Smooth muscle cell (in vitro differentiated cells): ENCODE results near the gene SPINDOC. TPM values are rescaled to one million over a fixed set of nuclear protein-coding genes. Genes with fewer than 3 reads are reported as not detected.
A peak's percentile ranks its signal among the peaks of the same experiment; 100 is the strongest.

ENCODE experiments used
- DNase-seq: peaks from one replicate; lab custom pipeline; 2025; ENCODE audit not compliant: unreplicated experiment; lab: John Stamatoyannopoulos, UW
- H2AFZ ChIP-seq: fragments of 200-600 bp; sonication (generic); 2 replicates; pipeline ENCODE4 v1.6.0; 2016; ENCODE audit warnings: antibody characterized with exemption, low read depth, mild to moderate bottlenecking
- H3F3A ChIP-seq: fragments of 200-600 bp; sonication (generic); 2 replicates; pipeline ENCODE4 v1.6.0; 2017; ENCODE audit warnings: antibody characterized with exemption, low read depth
- H3K27ac ChIP-seq: fragments of 200-600 bp; sonication (generic); 2 replicates; pipeline ENCODE4 v1.5.1; 2016; ENCODE audit warnings: low read depth, mild to moderate bottlenecking
- H3K27me3 ChIP-seq: fragments of 200-600 bp; sonication (generic); 2 replicates; pipeline ENCODE4 v1.6.1; 2016; ENCODE audit warnings: low read depth, mild to moderate bottlenecking
- H3K36me3 ChIP-seq: fragments of 200-600 bp; sonication (generic); 2 replicates; pipeline ENCODE4 v1.5.1; 2016; ENCODE audit warnings: low read depth
- H3K4me1 ChIP-seq: fragments of 200-600 bp; sonication (generic); 2 replicates; pipeline ENCODE4 v1.5.1; 2016; ENCODE audit warnings: low read depth
- H3K4me2 ChIP-seq: fragments of 200-600 bp; sonication (generic); 2 replicates; pipeline ENCODE4 v1.6.0; 2016; ENCODE audit warnings: mild to moderate bottlenecking
- H3K4me3 ChIP-seq: fragments of 200-600 bp; sonication (generic); 2 replicates; pipeline ENCODE4 v1.5.1; 2016; ENCODE audit warnings: mild to moderate bottlenecking
- H3K79me2 ChIP-seq: fragments of 200-600 bp; sonication (generic); 2 replicates; pipeline ENCODE4 v1.6.0; 2016; ENCODE audit warnings: low read depth, mild to moderate bottlenecking
- H3K9ac ChIP-seq: fragments of 200-600 bp; sonication (generic); 2 replicates; pipeline ENCODE4 v1.6.0; 2016; ENCODE audit warnings: low read depth
- H3K9me3 ChIP-seq: fragments of 200-600 bp; sonication (generic); replicated peaks from 2 replicates; pipeline ENCODE4 v1.5.1; 2016; ENCODE audit warnings: low read depth
- H4K20me1 ChIP-seq: fragments of 200-600 bp; sonication (generic); 2 replicates; pipeline ENCODE4 v1.6.0; 2016; ENCODE audit warnings: low read depth
- WGBS: methylation state at CpG from one replicate; pipeline ENCODE4 v1.1.7; 2016; ENCODE audit warnings: low lambda C conversion rate; 5-methylcytosine and 5-hydroxymethylcytosine counted together
- polyA plus RNA-seq: library from polyadenylated mRNA; unstranded; fragments of >200 nt; fragmentation: Nextera tagmentation; extraction: Ambion mirVana; gene quantifications from 2 replicates; pipeline ENCODE4 v1.2.1, GENCODE V29; 2016
- total RNA-seq: library from RNA; depleted of rRNA; stranded (reverse); fragments of >200 nt; gene quantifications from 2 replicates; pipeline ENCODE4 v1.2.3, GENCODE V29; 2014
- TF ChIP-seq, protein P1 (sequence below): fragments of 200-600 bp; sonication (generic); IDR thresholded peaks from 2 replicates; pipeline ENCODE4 v1.5.1; 2017; ENCODE audit warnings: borderline replicate concordance, mild to moderate bottlenecking, antibody characterized with exemption; ENCODE audit not compliant: insufficient read depth, poor library complexity, severe bottlenecking

The SPINDOC gene
- total and polyA plus RNA-seq, 2 experiments from 2014 or later, result 13.6 to 13.7 TPM

DNA sequence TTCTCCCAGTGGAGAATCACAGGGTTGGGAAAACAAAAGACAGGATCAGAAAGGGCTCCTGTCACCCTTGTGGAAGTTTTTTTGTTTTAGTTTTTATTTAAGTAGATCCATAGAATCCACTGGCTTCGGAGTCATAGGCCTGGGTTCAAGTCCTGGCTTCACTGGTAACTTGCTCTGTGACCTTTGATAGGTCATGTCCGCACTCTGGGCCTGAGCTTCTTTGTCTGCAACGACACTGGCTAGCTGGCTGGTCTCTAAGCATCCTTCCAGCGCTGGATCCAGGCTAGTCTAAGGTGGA, 46.0 kb upstream of the SPINDOC start:
- Histone ChIP-seq H3K4me3 (peak overlapping the region; percentile 89), H2AFZ (no peak overlapping the region), H4K20me1 (peaks cover 58% of the 10 kb centered on the region), H3K27me3 (no peaks in the 10 kb centered on the region), H3K36me3 (no peaks in the 10 kb centered on the region), H3K4me2 (peak overlapping the region; percentile 100), H3K9me3 (no peaks in the 10 kb centered on the region), H3K79me2 (peaks cover 35% of the 10 kb centered on the region), H3K4me1 (peaks cover 35% of the 10 kb centered on the region), H3F3A (peaks cover 22% of the 10 kb centered on the region), H3K9ac (peak overlapping the region; percentile 11), H3K27ac (peak overlapping the region; percentile 6)
- TF ChIP-seq, protein P1, sequence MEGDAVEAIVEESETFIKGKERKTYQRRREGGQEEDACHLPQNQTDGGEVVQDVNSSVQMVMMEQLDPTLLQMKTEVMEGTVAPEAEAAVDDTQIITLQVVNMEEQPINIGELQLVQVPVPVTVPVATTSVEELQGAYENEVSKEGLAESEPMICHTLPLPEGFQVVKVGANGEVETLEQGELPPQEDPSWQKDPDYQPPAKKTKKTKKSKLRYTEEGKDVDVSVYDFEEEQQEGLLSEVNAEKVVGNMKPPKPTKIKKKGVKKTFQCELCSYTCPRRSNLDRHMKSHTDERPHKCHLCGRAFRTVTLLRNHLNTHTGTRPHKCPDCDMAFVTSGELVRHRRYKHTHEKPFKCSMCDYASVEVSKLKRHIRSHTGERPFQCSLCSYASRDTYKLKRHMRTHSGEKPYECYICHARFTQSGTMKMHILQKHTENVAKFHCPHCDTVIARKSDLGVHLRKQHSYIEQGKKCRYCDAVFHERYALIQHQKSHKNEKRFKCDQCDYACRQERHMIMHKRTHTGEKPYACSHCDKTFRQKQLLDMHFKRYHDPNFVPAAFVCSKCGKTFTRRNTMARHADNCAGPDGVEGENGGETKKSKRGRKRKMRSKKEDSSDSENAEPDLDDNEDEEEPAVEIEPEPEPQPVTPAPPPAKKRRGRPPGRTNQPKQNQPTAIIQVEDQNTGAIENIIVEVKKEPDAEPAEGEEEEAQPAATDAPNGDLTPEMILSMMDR, result no peak
- DNase-seq, result no peak
- WGBS, result 24% methylated on average over 4 of the region's 4 CpGs

DNA sequence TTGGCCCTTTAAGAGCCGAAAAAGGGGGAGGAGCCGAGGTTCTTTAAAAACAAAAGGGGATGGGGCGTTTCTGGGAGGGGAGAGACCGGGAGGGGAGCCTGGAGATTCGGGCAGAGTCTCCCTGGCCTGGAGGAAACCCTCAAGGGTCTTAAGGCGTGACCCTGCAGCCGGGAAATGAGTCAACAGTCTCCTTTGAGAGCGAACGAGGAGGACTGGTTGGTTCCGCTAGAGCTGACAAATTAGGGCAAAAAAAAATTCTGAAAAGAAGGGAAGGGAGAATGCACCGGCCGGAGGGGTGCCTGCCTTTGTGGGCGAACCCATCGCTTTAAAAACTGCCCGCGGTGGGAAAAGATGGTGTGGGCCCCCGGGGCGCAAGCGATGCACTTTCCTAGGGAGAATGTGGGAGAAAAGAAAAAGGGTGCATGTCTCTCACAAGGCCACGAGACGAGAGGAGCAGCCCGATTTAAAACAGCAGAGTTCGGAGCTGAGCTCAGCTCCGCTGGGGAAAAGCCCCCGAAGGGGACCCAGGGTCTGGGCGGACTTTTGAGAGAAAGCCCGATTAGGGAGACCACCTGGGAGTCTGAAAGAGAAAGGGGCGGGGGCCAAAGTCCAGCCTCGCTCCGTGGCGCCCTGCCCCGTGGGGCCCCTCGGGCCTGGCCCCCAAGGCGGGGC, 45.6 kb upstream of the SPINDOC start:
- Histone ChIP-seq H3K4me2 (peak overlapping the region; percentile 100), H3K27ac (peak overlapping the region; percentile 6), H4K20me1 (peaks cover 53% of the 10 kb centered on the region), H3K9ac (peak overlapping the region; percentile 74), H3F3A (peaks cover 22% of the 10 kb centered on the region), H3K9me3 (no peaks in the 10 kb centered on the region), H2AFZ (no peak overlapping the region), H3K4me3 (peak overlapping the region; percentile 89), H3K79me2 (peaks cover 35% of the 10 kb centered on the region), H3K4me1 (peaks cover 35% of the 10 kb centered on the region), H3K27me3 (no peaks in the 10 kb centered on the region), H3K36me3 (no peaks in the 10 kb centered on the region)
- WGBS, result 2% methylated on average over 33 of the region's 34 CpGs
- no peak for DNase-seq
- TF ChIP-seq, protein P1, result no peak

DNA sequence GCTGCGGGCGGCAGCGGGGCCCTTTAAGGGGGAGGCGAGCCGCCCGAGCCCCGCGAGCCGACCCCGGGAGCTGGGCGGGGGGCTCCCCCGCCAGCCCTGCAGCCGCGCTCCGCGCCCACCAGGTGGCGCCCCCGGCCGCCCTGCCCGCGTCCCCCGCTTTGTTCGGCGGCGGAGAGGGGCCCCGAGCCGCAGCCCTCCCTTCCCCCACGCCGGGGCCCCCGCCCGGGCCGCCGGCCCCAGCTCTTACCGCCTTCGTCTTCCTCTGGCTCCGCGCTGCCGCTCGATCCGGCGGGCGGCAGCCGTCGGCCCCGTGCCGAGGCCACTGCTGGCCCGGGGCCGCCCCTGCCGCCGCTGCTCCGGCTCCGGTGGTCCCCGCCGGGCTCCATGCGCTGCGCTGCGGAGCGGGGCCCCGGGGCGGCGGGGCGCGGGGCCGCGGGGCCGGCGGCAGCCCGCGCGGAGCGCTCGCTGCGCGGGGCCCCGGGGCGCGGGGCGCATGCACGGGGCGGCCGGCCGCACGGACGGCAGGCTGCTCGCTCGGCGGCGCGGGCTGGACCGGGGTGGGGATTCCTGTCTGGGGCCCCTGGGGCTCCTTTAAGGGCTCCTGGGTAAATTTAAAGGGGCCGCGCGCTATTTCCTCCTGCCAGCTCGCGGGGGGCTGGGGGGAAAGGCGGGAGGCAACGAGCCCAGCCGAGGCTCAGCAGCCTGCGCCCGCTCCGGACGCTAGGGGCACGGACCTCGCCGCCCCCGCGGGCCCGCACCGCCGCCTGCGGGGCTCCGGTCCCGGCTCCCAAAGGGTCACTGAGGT, 44.8 kb upstream of the SPINDOC start, which contains the start of gene ZFTA:
Gene ZFTA, minus strand, starts transcription at position 539 of the 805 bp plus-strand sequence. Its CDS starts 153 bp downstream, at position 386.
- no peaks in the 10 kb centered on the region for H3K36me3 ChIP-seq
- TF ChIP-seq, protein P1, result peak; percentile 70
- H3K79me2 ChIP-seq, result peaks cover 29% of the 10 kb centered on the region
- H3K4me1 ChIP-seq, result peaks cover 28% of the 10 kb centered on the region
- peaks cover 20% of the 10 kb centered on the region for H3F3A ChIP-seq
- no peaks in the 10 kb centered on the region for H3K27me3 ChIP-seq
- H3K4me3 ChIP-seq, result peak within 1 kb of the TSS; percentile 89
- no peaks in the 10 kb centered on the region for H3K9me3 ChIP-seq
- 0% methylated on average over 23 of the region's 113 CpGs for WGBS
- peak within 1 kb of the TSS; percentile 74 for H3K9ac ChIP-seq
- peaks cover 46% of the 10 kb centered on the region for H4K20me1 ChIP-seq
- DNase-seq, result peak; percentile 49
- peak within 1 kb of the TSS; percentile 6 for H3K27ac ChIP-seq
- peak within 1 kb of the TSS; percentile 36 for H2AFZ ChIP-seq
- H3K4me2 ChIP-seq, result peak within 1 kb of the TSS; percentile 100
